GM23338 (cell line): ENCODE data around the gene S100A12. TPM values are rescaled to one million over a fixed set of nuclear protein-coding genes. Genes with fewer than 3 reads are reported as not detected.

Experiments
- ATAC-seq: fragments of 200-7000 bp; cut with Tn5 transposase; 3 replicates; pipeline ENCODE4 v1.9.1; 2020
- DNase-seq: peaks from one replicate; pipeline ENCODE4 v3.0.0-alpha.2; 2015; ENCODE audit warnings: low spot score
- H2AFZ ChIP-seq: fragments of 200-600 bp; sonication (generic); 2 replicates; pipeline ENCODE4 v1.8.0; 2016; ENCODE audit warnings: antibody characterized with exemption, mild to moderate bottlenecking, moderate library complexity
- H3F3A ChIP-seq: fragments of 200-600 bp; sonication (generic); replicated peaks from 2 replicates; pipeline ENCODE4 v1.8.0; 2017; ENCODE audit warnings: antibody characterized with exemption, mixed run types, low read depth
- H3K27ac ChIP-seq: fragments of 200-600 bp; sonication (generic); 2 replicates; pipeline ENCODE4 v1.6.1; 2016; ENCODE audit warnings: low read depth
- H3K27me3 ChIP-seq: fragments of 200-600 bp; sonication (generic); 2 replicates; pipeline ENCODE4 v1.8.0; 2016; ENCODE audit warnings: mild to moderate bottlenecking, mixed run types, moderate library complexity; ENCODE audit not compliant: insufficient read depth
- H3K36me3 ChIP-seq: fragments of 200-600 bp; sonication (generic); 2 replicates; pipeline ENCODE4 v1.8.0; 2016; ENCODE audit warnings: mild to moderate bottlenecking; ENCODE audit not compliant: insufficient read depth
- H3K4me1 ChIP-seq: fragments of 200-600 bp; sonication (generic); 2 replicates; pipeline ENCODE4 v1.8.0; 2016; ENCODE audit warnings: mild to moderate bottlenecking, moderate library complexity; ENCODE audit not compliant: insufficient read depth
- H3K4me2 ChIP-seq: fragments of 200-600 bp; sonication (generic); 2 replicates; pipeline ENCODE4 v1.7.1; 2017; ENCODE audit warnings: mixed run types
- H3K4me3 ChIP-seq: fragments of 200-600 bp; sonication (generic); 2 replicates; pipeline ENCODE4 v1.6.1; 2016; ENCODE audit warnings: mixed run types
- H3K79me2 ChIP-seq: fragments of 200-600 bp; sonication (generic); replicated peaks from 2 replicates; pipeline ENCODE4 v1.8.0; 2017; ENCODE audit warnings: mild to moderate bottlenecking; ENCODE audit not compliant: insufficient read depth
- H3K9me2 ChIP-seq: fragments of 200-600 bp; sonication (generic); 2 replicates; pipeline ENCODE4 v1.8.0; 2017; ENCODE audit not compliant: insufficient read depth
- H4K20me1 ChIP-seq: fragments of 200-600 bp; sonication (generic); replicated peaks from 2 replicates; pipeline ENCODE4 v1.8.0; 2017; ENCODE audit warnings: mild to moderate bottlenecking; ENCODE audit not compliant: insufficient read depth
- H3K27ac Mint-ChIP-seq: 2 replicates; pipeline ENCODE4 v1.8.0; 2020; ENCODE audit warnings: inconsistent platforms, mild to moderate bottlenecking, moderate library complexity, mixed read lengths
- H3K27me3 Mint-ChIP-seq: 3 replicates; pipeline ENCODE4 v1.8.0; 2022; ENCODE audit warnings: low read depth, mild to moderate bottlenecking, moderate library complexity, mixed read lengths, inconsistent platforms; ENCODE audit not compliant: insufficient read depth, poor library complexity
- H3K36me3 Mint-ChIP-seq: 3 replicates; pipeline ENCODE4 v1.8.0; 2021; ENCODE audit warnings: low read depth, mild to moderate bottlenecking, inconsistent platforms, moderate library complexity, mixed read lengths
- H3K4me1 Mint-ChIP-seq: 3 replicates; pipeline ENCODE4 v1.8.0; 2020; ENCODE audit warnings: mild to moderate bottlenecking, inconsistent platforms, mixed read lengths
- H3K4me3 Mint-ChIP-seq: 3 replicates; pipeline ENCODE4 v1.8.0; 2021; ENCODE audit warnings: moderate library complexity, mild to moderate bottlenecking, inconsistent platforms, mixed read lengths
- H3K9me3 Mint-ChIP-seq: 3 replicates; pipeline ENCODE4 v1.8.0; 2020; ENCODE audit warnings: moderate library complexity, mild to moderate bottlenecking, inconsistent platforms, mixed read lengths
- CREB1 ChIP-seq: fragments of 250-450 bp; sonication (Bioruptor Pico); IDR thresholded peaks from 2 replicates; pipeline ENCODE4 v1.5.0; 2020; ENCODE audit warnings: low read depth, mild to moderate bottlenecking, moderate library complexity
- CTCF ChIP-seq, 2 experiments: fragments of 200-600 bp in 1 of 2; sonication (generic) in 1 of 2; conservative IDR thresholded peaks; 2 replicates each; pipeline versions ENCODE4 v1.5.1 to v1.6.1; 2016 to 2017; ENCODE audit warnings: antibody characterized with exemption in 2 of 2, low read depth in 2 of 2, mild to moderate bottlenecking in 2 of 2, moderate library complexity in 1 of 2
- EZH2 ChIP-seq: fragments of 200-600 bp; sonication (generic); IDR thresholded peaks from one replicate; pipeline ENCODE4 v1.8.0; 2017; ENCODE audit warnings: antibody characterized with exemption, mild to moderate bottlenecking, low read depth; ENCODE audit not compliant: unreplicated experiment
- EZH2phosphoT487 ChIP-seq: fragments of 200-600 bp; sonication (generic); IDR thresholded peaks from one replicate; pipeline ENCODE4 v1.8.1; 2018; ENCODE audit warnings: antibody characterized with exemption; ENCODE audit not compliant: unreplicated experiment
- JUNB ChIP-seq: IDR thresholded peaks from one replicate; pipeline ENCODE4 v1.6.1; 2016; ENCODE audit warnings: antibody characterized with exemption; ENCODE audit not compliant: unreplicated experiment
- NANOG ChIP-seq: IDR thresholded peaks from 2 replicates; pipeline ENCODE4 v1.6.1; 2016; ENCODE audit warnings: antibody characterized with exemption, borderline replicate concordance
- POLR2AphosphoS5 ChIP-seq: IDR thresholded peaks from 2 replicates; pipeline ENCODE4 v1.6.1; 2016; ENCODE audit warnings: antibody characterized with exemption, low read depth
- STAT1 ChIP-seq: IDR thresholded peaks from one replicate; pipeline ENCODE4 v1.6.1; 2016; ENCODE audit warnings: antibody characterized with exemption; ENCODE audit not compliant: unreplicated experiment
- ZNF114 ChIP-seq: fragments of 250-450 bp; sonication (Bioruptor Pico); IDR thresholded peaks from 2 replicates; pipeline ENCODE4 v1.5.0; 2020; ENCODE audit warnings: mild to moderate bottlenecking, moderate library complexity
- ZNF331 ChIP-seq: fragments of 250-450 bp; sonication (Bioruptor Pico); IDR thresholded peaks from 2 replicates; pipeline ENCODE4 v1.5.0; 2020; ENCODE audit warnings: low read depth, mild to moderate bottlenecking, moderate library complexity
- ZNF462 ChIP-seq: fragments of 250-450 bp; sonication (Bioruptor Pico); IDR thresholded peaks from 2 replicates; pipeline ENCODE4 v1.5.0; 2020; ENCODE audit warnings: mild to moderate bottlenecking, moderate library complexity
- polyA plus RNA-seq: library from polyadenylated mRNA; unstranded; fragments of >200 nt; fragmentation: Nextera tagmentation; extraction: Ambion mirVana; gene quantifications from 2 replicates; pipeline ENCODE4 v1.2.1, GENCODE V29; 2016
- total RNA-seq: library from RNA; depleted of rRNA; stranded (reverse); fragments of >200 nt; shearing (Covaris generic); gene quantifications from 2 replicates; pipeline ENCODE4 v1.2.3, GENCODE V29; 2014
- TF ChIP-seq, protein P1 (sequence below): IDR thresholded peaks from 2 replicates; pipeline ENCODE4 v1.6.1; 2016; ENCODE audit warnings: antibody characterized with exemption
- TF ChIP-seq, protein P2 (sequence below): IDR thresholded peaks from one replicate; pipeline ENCODE4 v1.6.1; 2018; ENCODE audit warnings: antibody characterized with exemption; ENCODE audit not compliant: unreplicated experiment

S100A12 gene
- total and polyA plus RNA-seq, 2 experiments from 2014 or later: not detected

DNA sequence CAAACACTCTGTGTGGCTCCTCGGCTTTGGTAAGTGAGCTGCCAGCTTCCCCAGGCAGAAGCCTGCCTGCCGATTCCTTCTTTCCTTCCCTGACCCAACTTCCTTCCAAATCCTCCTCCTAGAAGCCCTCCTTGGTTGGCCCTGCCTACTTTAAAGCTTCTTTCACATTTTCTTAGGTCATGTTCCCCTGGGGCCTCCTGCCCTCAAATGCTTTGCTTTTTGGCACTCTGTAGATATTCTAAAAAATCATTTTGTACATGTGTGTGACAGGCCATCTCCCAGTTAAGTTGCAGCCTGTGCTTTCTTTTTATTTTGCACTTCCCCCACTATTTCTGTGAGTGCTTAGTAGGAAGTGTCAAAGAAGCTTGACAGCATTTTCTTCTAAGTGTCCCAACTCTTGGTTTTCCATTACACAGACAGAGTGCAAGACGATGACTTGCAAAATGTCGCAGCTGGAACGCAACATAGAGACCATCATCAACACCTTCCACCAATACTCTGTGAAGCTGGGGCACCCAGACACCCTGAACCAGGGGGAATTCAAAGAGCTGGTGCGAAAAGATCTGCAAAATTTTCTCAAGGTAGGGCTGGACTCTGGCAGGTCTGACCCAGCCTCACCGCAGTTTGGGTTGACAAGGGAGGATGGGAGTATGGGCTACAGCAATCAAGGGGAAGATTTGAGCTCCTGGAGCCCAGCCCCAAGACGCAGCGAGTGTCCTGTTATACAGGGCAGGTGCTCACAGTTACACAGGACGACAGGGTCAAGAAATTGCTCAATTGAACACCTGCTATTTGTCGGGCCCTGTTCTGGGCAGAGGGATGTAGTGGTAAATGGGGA lies 17.3 kb downstream of the S100A12 start, which contains the start of gene S100A9:
S100A9 (plus strand) TSS at position 2 of the 838 bp plus-strand sequence; CDS start at position 432, 430 bp downstream.
- Mint-ChIP-seq H3K27ac (no peak within 1 kb of the TSS), H3K4me1 (peaks cover 8% of the 10 kb centered on the region; the same call in 1 of the 3 replicates), H3K4me3 (no peak within 1 kb of the TSS), H3K36me3 (no peaks in the 10 kb centered on the region), H3K27me3 (peaks cover 5% of the 10 kb centered on the region), H3K9me3 (no peaks in the 10 kb centered on the region)
- H2AFZ ChIP-seq: peak within 1 kb of the TSS; percentile 74
- no peak for ATAC-seq
- H3F3A ChIP-seq: no peaks in the 10 kb centered on the region
- no peak within 1 kb of the TSS for H3K27ac ChIP-seq
- H3K4me3 ChIP-seq: no peak within 1 kb of the TSS
- no peaks in the 10 kb centered on the region for H3K27me3 ChIP-seq
- no peaks in the 10 kb centered on the region for H4K20me1 ChIP-seq
- TF ChIP-seq, protein P1, sequence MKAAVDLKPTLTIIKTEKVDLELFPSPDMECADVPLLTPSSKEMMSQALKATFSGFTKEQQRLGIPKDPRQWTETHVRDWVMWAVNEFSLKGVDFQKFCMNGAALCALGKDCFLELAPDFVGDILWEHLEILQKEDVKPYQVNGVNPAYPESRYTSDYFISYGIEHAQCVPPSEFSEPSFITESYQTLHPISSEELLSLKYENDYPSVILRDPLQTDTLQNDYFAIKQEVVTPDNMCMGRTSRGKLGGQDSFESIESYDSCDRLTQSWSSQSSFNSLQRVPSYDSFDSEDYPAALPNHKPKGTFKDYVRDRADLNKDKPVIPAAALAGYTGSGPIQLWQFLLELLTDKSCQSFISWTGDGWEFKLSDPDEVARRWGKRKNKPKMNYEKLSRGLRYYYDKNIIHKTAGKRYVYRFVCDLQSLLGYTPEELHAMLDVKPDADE: no peak
- no peak for TF ChIP-seq POLR2AphosphoS5
- TF ChIP-seq ZNF462 (CRISPR knock-in tag): no peak
- TF ChIP-seq EZH2: no peak
- TF ChIP-seq JUNB: no peak
- TF ChIP-seq ZNF331 (CRISPR knock-in tag): no peak
- no peak for TF ChIP-seq NANOG
- no peak for TF ChIP-seq STAT1
- no peak for TF ChIP-seq CTCF (conservative IDR thresholded peaks at IDR 0.05; ENCODE audit: low read depth in 2 of 2)
- TF ChIP-seq, protein P2, sequence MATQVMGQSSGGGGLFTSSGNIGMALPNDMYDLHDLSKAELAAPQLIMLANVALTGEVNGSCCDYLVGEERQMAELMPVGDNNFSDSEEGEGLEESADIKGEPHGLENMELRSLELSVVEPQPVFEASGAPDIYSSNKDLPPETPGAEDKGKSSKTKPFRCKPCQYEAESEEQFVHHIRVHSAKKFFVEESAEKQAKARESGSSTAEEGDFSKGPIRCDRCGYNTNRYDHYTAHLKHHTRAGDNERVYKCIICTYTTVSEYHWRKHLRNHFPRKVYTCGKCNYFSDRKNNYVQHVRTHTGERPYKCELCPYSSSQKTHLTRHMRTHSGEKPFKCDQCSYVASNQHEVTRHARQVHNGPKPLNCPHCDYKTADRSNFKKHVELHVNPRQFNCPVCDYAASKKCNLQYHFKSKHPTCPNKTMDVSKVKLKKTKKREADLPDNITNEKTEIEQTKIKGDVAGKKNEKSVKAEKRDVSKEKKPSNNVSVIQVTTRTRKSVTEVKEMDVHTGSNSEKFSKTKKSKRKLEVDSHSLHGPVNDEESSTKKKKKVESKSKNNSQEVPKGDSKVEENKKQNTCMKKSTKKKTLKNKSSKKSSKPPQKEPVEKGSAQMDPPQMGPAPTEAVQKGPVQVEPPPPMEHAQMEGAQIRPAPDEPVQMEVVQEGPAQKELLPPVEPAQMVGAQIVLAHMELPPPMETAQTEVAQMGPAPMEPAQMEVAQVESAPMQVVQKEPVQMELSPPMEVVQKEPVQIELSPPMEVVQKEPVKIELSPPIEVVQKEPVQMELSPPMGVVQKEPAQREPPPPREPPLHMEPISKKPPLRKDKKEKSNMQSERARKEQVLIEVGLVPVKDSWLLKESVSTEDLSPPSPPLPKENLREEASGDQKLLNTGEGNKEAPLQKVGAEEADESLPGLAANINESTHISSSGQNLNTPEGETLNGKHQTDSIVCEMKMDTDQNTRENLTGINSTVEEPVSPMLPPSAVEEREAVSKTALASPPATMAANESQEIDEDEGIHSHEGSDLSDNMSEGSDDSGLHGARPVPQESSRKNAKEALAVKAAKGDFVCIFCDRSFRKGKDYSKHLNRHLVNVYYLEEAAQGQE: no peak
- no peak for TF ChIP-seq CREB1
- TF ChIP-seq EZH2phosphoT487: no peak
- TF ChIP-seq ZNF114 (CRISPR knock-in tag): no peak
- DNase-seq: no peak
- no peaks in the 10 kb centered on the region for H3K4me1 ChIP-seq
- H3K36me3 ChIP-seq: no peaks in the 10 kb centered on the region
- H3K79me2 ChIP-seq: no peaks in the 10 kb centered on the region
- no peak within 1 kb of the TSS for H3K4me2 ChIP-seq
- H3K9me2 ChIP-seq: no peaks in the 10 kb centered on the region
